Stimulated activated CD8-positive, alpha-beta memory T cell treated with anti-CD3 and anti-CD28 coated beads, Interleukin-4, amount 100 ng/mL, for 24 hours (primary cell): ENCODE results near the gene TNP2.
"Not testable (repeated sequence)": the region's sequence is repeated elsewhere in the genome, so short reads cannot be mapped to it uniquely, and the experiment has no call there.

Experiments
- DNase-seq: peaks from one replicate; pipeline ENCODE4 v3.0.0-alpha.2; 2020; ENCODE audit warnings: low read depth

Gene TNP2

GRCh38 chr16:11299865-11300559, 30.9 kb upstream of the TNP2 start:
- DNase-seq, result no peak

- not testable (repeated sequence) for DNase-seq
Observed at GRCh38 chr16:11298950-11299547, 29.9 kb upstream of the TNP2 start.

GRCh38 chr16:11298143-11298900, 29.2 kb upstream of the TNP2 start:
- DNase-seq, result no peak

GRCh38 chr16:11297492-11298142, 28.5 kb upstream of the TNP2 start:
- peak; percentile 46 for DNase-seq

GRCh38 chr16:11296706-11297491, 27.8 kb upstream of the TNP2 start:
- no peak for DNase-seq

- no peak for DNase-seq
Observed at GRCh38 chr16:11296351-11296705, 27.2 kb upstream of the TNP2 start.

GRCh38 chr16:11295672-11296071, 26.5 kb upstream of the TNP2 start:
- no peak for DNase-seq

- DNase-seq, result no peak
Observed at GRCh38 chr16:11292076-11292748, 23.1 kb upstream of the TNP2 start.

GRCh38 chr16:11291091-11291703, 22.1 kb upstream of the TNP2 start:
- no peak for DNase-seq

- DNase-seq, result no peak
Observed at GRCh38 chr16:11290102-11290893, 21.2 kb upstream of the TNP2 start.

GRCh38 chr16:11289696-11290095, 20.6 kb upstream of the TNP2 start:
- not testable (repeated sequence) for DNase-seq

GRCh38 chr16:11289202-11289601, 20.1 kb upstream of the TNP2 start:
- no peak for DNase-seq

- no peak for DNase-seq
Observed at GRCh38 chr16:11285842-11286241, 16.7 kb upstream of the TNP2 start.

- no peak for DNase-seq
Observed at GRCh38 chr16:11283820-11284248, 14.7 kb upstream of the TNP2 start.

GRCh38 chr16:11280616-11281522, 11.7 kb upstream of the TNP2 start, which contains the start of gene PRM1:
Gene PRM1, minus strand, starts transcription at chr16:11281330. Its CDS starts 92 bp downstream, at chr16:11281238.
- no peak for DNase-seq

GRCh38 chr16:11278681-11279628, 9.8 kb upstream of the TNP2 start:
- DNase-seq, result no peak

GRCh38 chr16:11277607-11278337, 8.6 kb upstream of the TNP2 start:
- no peak for DNase-seq
